Cardiac fibroblast (primary cell): ENCODE results near the gene HEXA.
"Not testable (repeated sequence)": the region's sequence is repeated elsewhere in the genome, so short reads cannot be mapped to it uniquely, and the experiment has no call there.

Experiments used
- DNase-seq, 2 donors: peaks; one replicate each; pipeline versions ENCODE4 v3.0.0 to v3.0.0-alpha.2; 2010; ENCODE audit warnings: low read depth in 2 of 2
- H3K4me3 ChIP-seq, 2 donors: replicated peaks in 1 of 2; 1 replicate in 1 of 2; 2 replicates in 1 of 2; pipeline ENCODE4 v1.5.1; 2011; ENCODE audit warnings: low read depth in 2 of 2, low read length in 2 of 2, mild to moderate bottlenecking in 2 of 2, moderate library complexity in 1 of 2
- CTCF ChIP-seq: IDR thresholded peaks from one replicate; pipeline ENCODE4 v1.5.1; 2011; ENCODE audit warnings: low read depth, mild to moderate bottlenecking, low read length, inconsistent platforms

The HEXA gene

GRCh38 chr15:72375846-72376581, at the start of gene HEXA:
HEXA (minus strand) TSS chr15:72376014; CDS start chr15:72375972, 42 bp downstream.
- peak; percentile 92 to 98 for DNase-seq
- H3K4me3 ChIP-seq: peak within 1 kb of the TSS; percentile 81 to 92
- TF ChIP-seq CTCF: no peak

- TF ChIP-seq CTCF: no peak
- no peak for DNase-seq
- H3K4me3 ChIP-seq: no peak overlapping the region
Measured at GRCh38 chr15:72423256-72423655, 47.4 kb upstream of the HEXA start.

DNA sequence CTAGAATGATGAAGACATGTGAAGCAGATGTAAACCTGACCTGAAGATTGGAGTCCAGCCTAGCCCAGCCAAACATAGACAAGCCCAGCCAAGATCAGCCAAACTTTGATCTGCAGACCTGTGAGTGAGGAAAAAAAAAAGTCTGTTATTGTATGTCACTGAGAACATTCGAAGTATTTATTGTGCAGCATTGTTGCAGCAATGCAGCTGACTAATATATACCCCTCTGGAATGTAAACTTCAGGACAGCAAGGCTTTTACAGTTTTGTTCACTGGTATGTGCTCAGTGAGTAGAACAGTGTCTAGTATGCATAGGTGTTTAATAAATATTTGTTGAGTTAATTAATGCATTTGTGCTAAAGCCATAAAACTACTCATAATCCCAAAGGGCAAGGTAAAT, 45.7 kb upstream of the HEXA start:
- DNase-seq: peak in 1 of 2 donors; percentile 4
- no peak overlapping the region for H3K4me3 ChIP-seq
- TF ChIP-seq CTCF: no peak

GRCh38 chr15:72420576-72420975, 44.8 kb upstream of the HEXA start:
- no peak for DNase-seq
- TF ChIP-seq CTCF: no peak
- H3K4me3 ChIP-seq: no peak overlapping the region

- H3K4me3 ChIP-seq, DNase-seq: not testable (repeated sequence)
Measured at GRCh38 chr15:72419768-72420167, 44.0 kb upstream of the HEXA start.

DNA sequence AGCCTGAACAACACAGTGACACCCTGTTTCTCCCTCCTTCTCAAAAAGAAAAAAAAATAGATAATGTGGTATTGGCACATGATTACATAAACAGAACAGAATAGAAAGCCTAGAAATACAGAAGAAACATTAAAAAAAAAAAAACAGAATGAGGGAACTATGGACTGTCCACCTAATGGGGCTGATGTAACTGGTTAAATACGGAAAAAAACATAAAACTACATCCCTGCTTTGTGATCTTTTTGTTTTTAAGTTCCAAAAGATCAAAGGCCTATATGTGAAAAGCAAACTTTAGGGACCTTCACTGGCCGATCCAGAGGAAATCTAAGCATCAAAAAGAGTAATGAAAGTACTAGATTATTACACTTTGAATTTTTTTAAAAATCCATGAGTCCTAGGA, 39.5 kb upstream of the HEXA start:
- no peak for DNase-seq
- no peak for TF ChIP-seq CTCF

DNA sequence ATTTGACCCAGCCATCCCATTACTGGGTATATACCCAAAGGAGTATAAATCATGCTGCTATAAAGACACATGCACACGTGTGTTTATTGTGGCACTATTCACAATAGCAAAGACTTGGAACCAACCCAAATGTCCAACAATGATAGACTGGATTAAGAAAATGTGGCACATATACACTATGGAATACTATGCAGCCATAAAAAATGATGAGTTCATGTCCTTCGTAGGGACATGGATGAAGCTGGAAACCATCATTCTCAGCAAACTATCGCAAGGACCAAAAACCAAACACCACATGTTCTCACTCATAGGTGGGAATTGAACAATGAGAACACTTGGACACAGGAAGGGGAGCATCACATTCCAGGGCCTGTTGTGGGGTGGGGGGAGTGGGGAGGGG, 37.5 kb upstream of the HEXA start:
- DNase-seq, H3K4me3 ChIP-seq: not testable (repeated sequence)

More for the DNA sequence above, 39.5 kb upstream of the HEXA start:
- H3K4me3 ChIP-seq: no peak overlapping the region

- DNase-seq: no peak
- no peak overlapping the region for H3K4me3 ChIP-seq
- TF ChIP-seq CTCF: no peak
Measured at GRCh38 chr15:72411544-72411943, 35.7 kb upstream of the HEXA start.
